ENCODE results near the gene TOPBP1. TPM values are rescaled to one million over a fixed set of nuclear protein-coding genes. Genes with fewer than 3 reads are reported as not detected.

Gene TOPBP1
- total and polyA plus RNA-seq, 12 donors = 6.7 to 62.1 (median 13.3) TPM

DNA sequence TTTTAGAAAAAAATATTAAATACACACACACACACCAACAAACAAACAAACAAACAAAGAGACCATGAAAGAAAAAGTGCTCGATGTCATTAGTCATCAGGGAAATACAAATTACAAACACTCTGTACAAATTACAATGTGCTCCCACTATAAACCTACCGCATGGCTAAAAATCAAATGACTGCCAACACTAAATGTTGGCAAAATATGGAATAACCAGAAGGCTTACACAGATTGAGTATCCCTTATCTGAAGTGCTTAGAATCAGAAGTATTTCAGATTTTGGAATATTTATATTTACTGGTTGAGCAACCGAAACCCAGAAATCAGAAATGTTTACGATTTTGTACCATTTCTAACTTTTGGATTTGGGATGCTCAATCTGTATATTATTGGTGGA lies 54.8 kb downstream of the TOPBP1 start:
- no peak for DNase-seq
- no peak overlapping the region for H3K27ac ChIP-seq
- no peaks in the 10 kb centered on the region for H3K27me3 ChIP-seq
- WGBS, 4 donors = 95 to 100% (median 98%) methylated on average over 4 of the region's 4 CpGs
- no peaks in the 10 kb centered on the region for H3K4me1 ChIP-seq (replicated peaks in 1 of 2)
- H3K36me3 ChIP-seq (replicated peaks in 1 of 2) = peaks cover 0 to 20% of the 10 kb centered on the region in 2 donors
- TF ChIP-seq, protein P1, sequence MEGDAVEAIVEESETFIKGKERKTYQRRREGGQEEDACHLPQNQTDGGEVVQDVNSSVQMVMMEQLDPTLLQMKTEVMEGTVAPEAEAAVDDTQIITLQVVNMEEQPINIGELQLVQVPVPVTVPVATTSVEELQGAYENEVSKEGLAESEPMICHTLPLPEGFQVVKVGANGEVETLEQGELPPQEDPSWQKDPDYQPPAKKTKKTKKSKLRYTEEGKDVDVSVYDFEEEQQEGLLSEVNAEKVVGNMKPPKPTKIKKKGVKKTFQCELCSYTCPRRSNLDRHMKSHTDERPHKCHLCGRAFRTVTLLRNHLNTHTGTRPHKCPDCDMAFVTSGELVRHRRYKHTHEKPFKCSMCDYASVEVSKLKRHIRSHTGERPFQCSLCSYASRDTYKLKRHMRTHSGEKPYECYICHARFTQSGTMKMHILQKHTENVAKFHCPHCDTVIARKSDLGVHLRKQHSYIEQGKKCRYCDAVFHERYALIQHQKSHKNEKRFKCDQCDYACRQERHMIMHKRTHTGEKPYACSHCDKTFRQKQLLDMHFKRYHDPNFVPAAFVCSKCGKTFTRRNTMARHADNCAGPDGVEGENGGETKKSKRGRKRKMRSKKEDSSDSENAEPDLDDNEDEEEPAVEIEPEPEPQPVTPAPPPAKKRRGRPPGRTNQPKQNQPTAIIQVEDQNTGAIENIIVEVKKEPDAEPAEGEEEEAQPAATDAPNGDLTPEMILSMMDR (IDR thresholded peaks at IDR 0.05) = no peak
- no peak for TF ChIP-seq POLR2A (IDR thresholded peaks at IDR 0.05)
- no peaks in the 10 kb centered on the region for H3K9me3 ChIP-seq (replicated peaks in 1 of 3)
- H3K4me3 ChIP-seq = no peak overlapping the region
- intact Hi-C loops (cut with DNase I) = no loop called here

DNA sequence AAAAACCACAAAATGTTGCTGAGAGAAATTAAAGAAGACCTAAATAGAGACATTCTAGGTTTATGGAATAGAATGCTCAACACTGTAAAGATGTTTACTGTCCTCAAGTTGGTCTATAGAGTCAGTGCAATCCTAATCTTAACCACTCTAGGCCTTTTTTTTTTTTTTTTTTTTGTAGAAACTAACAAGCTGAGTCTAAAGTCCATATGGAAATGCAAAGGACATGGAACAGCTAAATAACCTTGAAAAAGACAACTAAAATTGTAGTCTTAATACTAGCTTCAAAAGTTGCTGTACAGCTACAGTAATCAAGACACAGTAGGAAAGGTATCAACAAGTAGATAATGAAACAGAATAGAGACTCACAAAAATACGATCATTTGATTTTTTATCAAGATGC lies 55.4 kb downstream of the TOPBP1 start:
- intact Hi-C loops (cut with DNase I) = no loop called here
- Histone ChIP-seq H3K4me1 (replicated peaks in 1 of 2) (no peaks in the 10 kb centered on the region), H3K9me3 (replicated peaks in 1 of 3) (no peaks in the 10 kb centered on the region), H3K36me3 (replicated peaks in 1 of 2) (peaks cover 0 to 16% of the 10 kb centered on the region in 2 donors), H3K4me3 (no peak overlapping the region), H3K27ac (no peak overlapping the region), H3K27me3 (no peaks in the 10 kb centered on the region)
- TF ChIP-seq, protein P1 (IDR thresholded peaks at IDR 0.05) = no peak
- no peak for TF ChIP-seq POLR2A (IDR thresholded peaks at IDR 0.05)
- WGBS, 4 donors = 89 to 96% (median 96%) methylated on average over 1 of the region's 1 CpG
- no peak for DNase-seq

DNA sequence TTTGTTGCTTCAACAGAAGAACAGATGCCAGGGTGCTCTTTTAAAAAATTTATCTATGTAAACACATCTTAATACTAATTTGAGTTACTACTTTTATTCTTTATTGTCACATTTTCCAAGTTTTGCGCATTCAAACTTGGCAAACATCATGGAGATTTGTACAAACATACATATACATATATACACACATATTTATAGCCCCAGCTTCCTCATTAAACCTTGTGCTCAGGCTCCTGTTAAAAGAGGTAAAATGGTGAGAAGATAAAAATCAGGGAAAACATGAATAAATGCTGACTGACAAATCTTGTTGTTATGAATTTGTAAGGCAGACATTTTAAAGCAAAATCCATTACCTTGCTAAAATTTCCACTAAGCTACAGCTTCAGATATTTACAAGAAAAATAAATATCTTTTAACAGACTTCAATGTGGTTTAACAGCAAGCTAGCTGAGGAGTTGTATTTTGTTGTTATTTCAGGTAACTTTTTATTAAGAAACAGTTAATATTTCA lies 61.1 kb downstream of the TOPBP1 start:
- H3K9me3 ChIP-seq (replicated peaks in 1 of 3) = no peaks in the 10 kb centered on the region
- no peak overlapping the region for H3K27ac ChIP-seq
- no peak overlapping the region for H3K4me3 ChIP-seq
- intact Hi-C loops (cut with DNase I) = no loop called here
- no peaks in the 10 kb centered on the region for H3K27me3 ChIP-seq
- 95 to 100% (median 97%) methylated on average over 1 of the region's 1 CpG for WGBS, 4 donors
- no peak for DNase-seq
- TF ChIP-seq, protein P1 (IDR thresholded peaks at IDR 0.05) = no peak
- TF ChIP-seq POLR2A (IDR thresholded peaks at IDR 0.05) = no peak
- no peaks in the 10 kb centered on the region for H3K36me3 ChIP-seq (replicated peaks in 1 of 2)
- H3K4me1 ChIP-seq (replicated peaks in 1 of 2) = no peaks in the 10 kb centered on the region

DNA sequence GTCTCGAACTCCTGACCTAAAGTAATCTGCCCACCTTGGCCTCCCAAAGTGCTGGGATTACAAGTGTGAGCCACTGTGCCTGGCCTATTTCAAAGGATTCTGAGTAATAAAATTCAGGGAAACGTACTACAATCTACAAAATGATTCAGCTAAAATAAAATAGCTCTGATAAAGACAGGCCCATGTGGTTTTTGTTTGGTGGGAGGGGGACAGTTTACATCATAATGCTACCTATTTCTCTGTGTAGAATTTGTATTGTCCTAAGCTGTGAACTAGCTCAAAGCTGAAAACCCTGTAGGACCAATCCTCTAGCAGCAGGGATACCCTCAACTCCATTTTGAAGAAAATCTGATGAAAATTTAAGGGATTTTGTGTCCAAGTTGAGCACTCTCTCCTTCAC lies 62.5 kb downstream of the TOPBP1 start:
- TF ChIP-seq, protein P1 (IDR thresholded peaks at IDR 0.05) = no peak
- TF ChIP-seq POLR2A (IDR thresholded peaks at IDR 0.05) = no peak
- Histone ChIP-seq H3K4me1 (replicated peaks in 1 of 2) (no peaks in the 10 kb centered on the region), H3K36me3 (replicated peaks in 1 of 2) (no peaks in the 10 kb centered on the region), H3K27me3 (no peaks in the 10 kb centered on the region), H3K9me3 (replicated peaks in 1 of 3) (no peaks in the 10 kb centered on the region), H3K27ac (no peak overlapping the region), H3K4me3 (no peak overlapping the region)
- no peak for DNase-seq
- WGBS, 4 donors = 77 to 86% (median 79%) methylated on average over 2 of the region's 2 CpGs
- intact Hi-C loops (cut with DNase I) = no loop called here
